SK-N-SH (cell line): ENCODE results near the gene RICTOR. TPM values are rescaled to one million over a fixed set of nuclear protein-coding genes. Genes with fewer than 3 reads are reported as not detected.

Source experiments
- CTCF ChIA-PET: fragments of 300-600, 350-600 bp; formaldehyde crosslinking; extraction: SDS; loops from one replicate; lab custom pipeline; 2021; lab: Yijun Ruan, JAX
- POLR2A ChIA-PET: fragments of 350-600 bp; sonication (Branson Sonifier 250); formaldehyde crosslinking; extraction: SDS; loops from one replicate; lab custom pipeline; 2020; ENCODE audit warnings: antibody characterized with exemption, inconsistent platforms; lab: Yijun Ruan, JAX
- DNase-seq: peaks from one replicate; pipeline ENCODE4 v3.0.0; 2012
- H2AFZ ChIP-seq: fragments of 200-600 bp; sonication (generic); 2 replicates; pipeline ENCODE4 v1.8.1; 2016; ENCODE audit warnings: antibody characterized with exemption, mild to moderate bottlenecking, low read depth
- H3F3A ChIP-seq: fragments of 200-600 bp; sonication (generic); replicated peaks from 2 replicates; pipeline ENCODE3; 2016; ENCODE audit warnings: antibody characterized with exemption, mild to moderate bottlenecking; ENCODE audit not compliant: insufficient read depth
- H3K27ac ChIP-seq, 2 experiments: fragments of 200-500 bp in 1 of 2; fragments of 200-600 bp in 1 of 2; sonication (Bioruptor generic) in 1 of 2; sonication (generic), shearing (Covaris generic) in 1 of 2; 2 replicates each; pipeline versions ENCODE4 v1.5.1 to v1.6.1; 2014 to 2016; ENCODE audit warnings: low read depth in 2 of 2, inconsistent platforms in 1 of 2, low read length in 1 of 2, mild to moderate bottlenecking in 1 of 2, mixed read lengths in 1 of 2
- H3K27me3 ChIP-seq: fragments of 200-600 bp; sonication (generic), shearing (Covaris generic); 2 replicates; pipeline ENCODE4 v1.6.1; 2016; ENCODE audit warnings: mixed run types; ENCODE audit not compliant: insufficient read depth
- H3K36me3 ChIP-seq, 2 experiments: fragments of 200-500 bp in 1 of 2; fragments of 200-600 bp in 1 of 2; sonication (Bioruptor generic) in 1 of 2; sonication (generic) in 1 of 2; replicated peaks in 1 of 2; 2 replicates each; pipeline versions ENCODE3 to v1.5.1; 2014 to 2016; ENCODE audit warnings: low read length in 1 of 2, mild to moderate bottlenecking in 1 of 2; ENCODE audit not compliant: insufficient read depth in 2 of 2, control insufficient read depth in 1 of 2
- H3K4me1 ChIP-seq, 2 experiments: fragments of 200-500 bp in 1 of 2; fragments of 200-600 bp in 1 of 2; sonication (Bioruptor generic) in 1 of 2; sonication (generic), shearing (Covaris generic) in 1 of 2; 2 replicates each; pipeline versions ENCODE4 v1.5.1 to v1.6.1; 2014 to 2016; ENCODE audit warnings: low read depth in 1 of 2, low read length in 1 of 2, mixed run types in 1 of 2; ENCODE audit not compliant: insufficient read depth in 2 of 2, control insufficient read depth in 1 of 2
- H3K4me2 ChIP-seq: fragments of 200-600 bp; sonication (generic), shearing (Covaris generic); 2 replicates; pipeline ENCODE4 v1.6.1; 2017; ENCODE audit warnings: mixed run types
- H3K4me3 ChIP-seq, 2 experiments: fragments of 200-500 bp in 1 of 2; fragments of 200-600 bp in 1 of 2; sonication (Bioruptor generic) in 1 of 2; sonication (generic), shearing (Covaris generic) in 1 of 2; 2 replicates each; pipeline versions ENCODE4 v1.5.1 to v1.8.1; 2014 to 2016; ENCODE audit warnings: low read depth in 2 of 2, inconsistent platforms in 1 of 2, low read length in 1 of 2, mild to moderate bottlenecking in 1 of 2, mixed read lengths in 1 of 2, moderate library complexity in 1 of 2
- H3K79me2 ChIP-seq: fragments of 200-600 bp; sonication (generic); 2 replicates; pipeline ENCODE4 v1.8.1; 2017; ENCODE audit warnings: mild to moderate bottlenecking; ENCODE audit not compliant: insufficient read depth
- H3K9ac ChIP-seq: fragments of 200-600 bp; sonication (generic); 2 replicates; pipeline ENCODE4 v1.6.1; 2017; ENCODE audit warnings: mixed run types
- H3K9me2 ChIP-seq: fragments of 200-600 bp; sonication (generic); 2 replicates; pipeline ENCODE4 v1.6.1; 2017; ENCODE audit warnings: mixed run types
- H3K9me3 ChIP-seq: fragments of 200-600 bp; sonication (generic); 2 replicates; pipeline ENCODE4 v1.6.1; 2017; ENCODE audit warnings: mixed run types, mild to moderate bottlenecking, moderate library complexity
- H4K20me1 ChIP-seq: fragments of 200-600 bp; sonication (generic); 2 replicates; pipeline ENCODE4 v1.6.1; 2017; ENCODE audit warnings: mild to moderate bottlenecking, mixed run types; ENCODE audit not compliant: insufficient read depth
- CHD2 ChIP-seq: fragments of 150-350 bp; IDR thresholded peaks from 2 replicates; pipeline ENCODE4 v1.6.1; 2018; ENCODE audit warnings: low read length; ENCODE audit not compliant: partially characterized antibody
- ELF1 ChIP-seq: IDR thresholded peaks from 2 replicates; pipeline ENCODE4 v1.4.0; 2012
- FOSL2 ChIP-seq: IDR thresholded peaks from 2 replicates; pipeline ENCODE4 v1.4.0; 2012; ENCODE audit warnings: low read depth, mild to moderate bottlenecking, moderate library complexity, borderline replicate concordance
- FOXJ3 ChIP-seq: sonication (generic); formaldehyde crosslinking; IDR thresholded peaks from 2 replicates; pipeline ENCODE4 v1.5.1; 2020; ENCODE audit warnings: mild to moderate bottlenecking, missing genetic modification reagents
- MXI1 ChIP-seq: IDR thresholded peaks from 2 replicates; pipeline ENCODE4 v1.6.1; 2012; ENCODE audit warnings: mild to moderate bottlenecking, low read depth, low read length, improper control_type of control experiment
- NFIC ChIP-seq: IDR thresholded peaks from 2 replicates; pipeline ENCODE4 v1.4.0; 2012; ENCODE audit warnings: borderline replicate concordance
- POLR2AphosphoS5 ChIP-seq: IDR thresholded peaks from 2 replicates; pipeline ENCODE4 v1.6.1; 2012; ENCODE audit warnings: low read depth, low read length
- RCOR1 ChIP-seq: fragments of 150-350 bp; IDR thresholded peaks from 2 replicates; pipeline ENCODE4 v1.6.1; 2017; ENCODE audit warnings: antibody characterized with exemption, low read length
- RFX5 ChIP-seq: IDR thresholded peaks from 2 replicates; pipeline ENCODE4 v1.6.1; 2012; ENCODE audit warnings: mild to moderate bottlenecking, improper control_type of control experiment, low read length
- RXRA ChIP-seq: IDR thresholded peaks from 2 replicates; pipeline ENCODE4 v1.4.0; 2012; ENCODE audit warnings: low read depth, mild to moderate bottlenecking, borderline replicate concordance
- SIN3A ChIP-seq: IDR thresholded peaks from 2 replicates; pipeline ENCODE4 v1.6.1; 2012; ENCODE audit warnings: low read depth, mild to moderate bottlenecking, low read length, moderate library complexity, borderline replicate concordance
- TCF12 ChIP-seq: IDR thresholded peaks from 2 replicates; pipeline ENCODE4 v1.4.0; 2012
- WGBS: methylation state at CpG from one replicate; pipeline ENCODE4 v1.1.6; 2017; ENCODE audit warnings: low lambda C conversion rate; 5-methylcytosine and 5-hydroxymethylcytosine counted together
- polyA plus RNA-seq, 3 experiments: library from polyadenylated mRNA; depleted of rRNA; stranded (reverse); fragments of >200 nt; gene quantifications; 2 replicates each; pipeline ENCODE4 v1.2.3, GENCODE V29; 2012
- TF ChIP-seq, protein P1 (sequence below): IDR thresholded peaks from 2 replicates; pipeline ENCODE4 v1.4.0; 2012; ENCODE audit warnings: low read depth, borderline replicate concordance
- TF ChIP-seq, protein P2 (sequence below): IDR thresholded peaks from 2 replicates; pipeline ENCODE4; 2012

The RICTOR gene
- polyA plus RNA-seq, 1 of the 3 experiments (the other 2 are of a cell fraction): 1.6 TPM

DNA sequence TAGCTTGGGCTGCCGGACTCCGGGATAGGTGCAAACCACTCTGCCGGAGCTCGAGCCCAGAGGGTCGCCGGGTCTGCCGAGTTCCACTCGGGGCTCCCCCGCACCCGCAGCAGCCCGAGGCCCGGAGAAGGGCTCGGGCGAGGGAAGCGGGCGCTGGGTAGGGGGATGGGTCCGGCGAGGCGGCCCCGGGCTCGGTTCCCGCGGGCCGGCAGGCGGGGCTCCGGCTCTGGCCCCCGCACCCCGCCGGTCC lies 507 bp downstream of the RICTOR start:
- CTCF ChIA-PET: interaction anchor here (1.2 kb wide), 1 partner anchor 632 kb away, joined by 3 read pairs; no protein-coding TSS in a partner anchor
- POLR2A ChIA-PET: no interaction called here
- H3K27ac ChIP-seq: peak overlapping the region; percentile 92 to 94
- H3K9me2 ChIP-seq: no peaks in the 10 kb centered on the region; the same call in 1 of the 2 replicates
- peaks cover 18% of the 10 kb centered on the region for H3F3A ChIP-seq
- H3K4me1 ChIP-seq: peaks cover 0 to 12% of the 10 kb centered on the region in 2 experiments; a peak in 2 of 4 replicates
- no peak for TF ChIP-seq SIN3A
- H3K9ac ChIP-seq: peak overlapping the region; percentile 95; the same call in 1 of the 2 replicates
- peak overlapping the region; percentile 90 for H3K4me2 ChIP-seq
- no peaks in the 10 kb centered on the region for H3K9me3 ChIP-seq
- peaks cover 2 to 10% of the 10 kb centered on the region in 2 experiments for H3K36me3 ChIP-seq
- H4K20me1 ChIP-seq: peaks cover 13% of the 10 kb centered on the region; the same call in 1 of the 2 replicates
- no peaks in the 10 kb centered on the region for H3K27me3 ChIP-seq
- peaks cover 53% of the 10 kb centered on the region for H3K79me2 ChIP-seq
- H3K4me3 ChIP-seq: peak overlapping the region; percentile 84 to 94
- DNase-seq: no peak
- peak overlapping the region; percentile 50; the same call in 1 of the 2 replicates for H2AFZ ChIP-seq
- WGBS: no CpG with 5 or more reads among the region's 29 CpGs

DNA sequence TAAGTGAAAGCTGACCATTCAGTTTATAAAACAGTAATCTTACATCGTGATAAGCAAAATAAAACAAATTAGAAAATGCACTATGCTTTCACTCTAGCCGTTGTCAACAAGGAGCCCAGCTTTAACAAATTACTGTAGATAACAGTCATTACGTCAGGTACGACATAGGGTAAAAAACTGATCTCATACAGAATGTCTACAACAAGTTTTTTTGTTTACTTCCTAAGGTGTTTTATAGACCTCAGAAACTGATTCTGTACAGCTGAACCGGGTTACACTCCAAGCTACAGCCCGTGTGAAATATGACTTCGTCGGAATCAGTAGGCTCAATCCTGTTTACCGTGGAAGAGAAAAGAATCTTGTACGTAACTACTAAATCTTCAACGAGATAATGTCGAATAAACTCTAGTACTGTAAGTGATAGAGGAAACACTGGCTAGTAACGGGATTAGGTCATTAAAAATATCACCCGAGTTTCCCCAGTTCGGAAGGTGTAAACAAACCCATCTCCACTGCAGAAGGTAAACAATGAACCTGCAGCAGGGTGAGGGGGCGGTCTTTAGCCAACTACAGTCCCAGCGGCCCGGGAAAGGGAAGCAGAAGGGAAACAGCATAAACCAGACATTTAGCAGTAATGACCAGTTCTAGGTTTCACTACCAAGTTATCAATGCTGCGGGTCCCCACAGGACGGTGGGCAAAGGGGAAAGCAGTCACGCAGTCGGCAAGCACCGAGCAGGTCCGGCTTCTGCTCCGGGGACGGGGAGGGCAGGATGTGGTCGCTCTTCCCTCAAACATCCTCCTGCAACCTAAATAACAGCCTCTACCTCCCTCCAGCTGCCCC lies 1.1 kb downstream of the RICTOR start:
- Histone ChIP-seq H3K9ac (peak overlapping the region; percentile 95; the same call in 1 of the 2 replicates), H3K4me3 (peak overlapping the region; percentile 84 to 94), H3K27me3 (no peaks in the 10 kb centered on the region), H3F3A (peaks cover 17% of the 10 kb centered on the region), H3K27ac (peak overlapping the region; percentile 92 to 94), H3K79me2 (peaks cover 58% of the 10 kb centered on the region), H3K4me2 (peak overlapping the region; percentile 90), H3K9me3 (no peaks in the 10 kb centered on the region), H4K20me1 (peaks cover 13% of the 10 kb centered on the region; the same call in 1 of the 2 replicates), H3K36me3 (peaks cover 7 to 13% of the 10 kb centered on the region in 2 experiments), H3K4me1 (peaks cover 0 to 12% of the 10 kb centered on the region in 2 experiments; a peak in 2 of 4 replicates), H2AFZ (peak overlapping the region; percentile 50; the same call in 1 of the 2 replicates), H3K9me2 (no peaks in the 10 kb centered on the region; the same call in 1 of the 2 replicates)
- DNase-seq: peak; percentile 68
- POLR2A ChIA-PET: no interaction called here
- no peak for TF ChIP-seq RCOR1
- 0 out of 2 replicates have a peak, but pooled peaks have one; percentile 42 for TF ChIP-seq MXI1
- TF ChIP-seq, protein P1, sequence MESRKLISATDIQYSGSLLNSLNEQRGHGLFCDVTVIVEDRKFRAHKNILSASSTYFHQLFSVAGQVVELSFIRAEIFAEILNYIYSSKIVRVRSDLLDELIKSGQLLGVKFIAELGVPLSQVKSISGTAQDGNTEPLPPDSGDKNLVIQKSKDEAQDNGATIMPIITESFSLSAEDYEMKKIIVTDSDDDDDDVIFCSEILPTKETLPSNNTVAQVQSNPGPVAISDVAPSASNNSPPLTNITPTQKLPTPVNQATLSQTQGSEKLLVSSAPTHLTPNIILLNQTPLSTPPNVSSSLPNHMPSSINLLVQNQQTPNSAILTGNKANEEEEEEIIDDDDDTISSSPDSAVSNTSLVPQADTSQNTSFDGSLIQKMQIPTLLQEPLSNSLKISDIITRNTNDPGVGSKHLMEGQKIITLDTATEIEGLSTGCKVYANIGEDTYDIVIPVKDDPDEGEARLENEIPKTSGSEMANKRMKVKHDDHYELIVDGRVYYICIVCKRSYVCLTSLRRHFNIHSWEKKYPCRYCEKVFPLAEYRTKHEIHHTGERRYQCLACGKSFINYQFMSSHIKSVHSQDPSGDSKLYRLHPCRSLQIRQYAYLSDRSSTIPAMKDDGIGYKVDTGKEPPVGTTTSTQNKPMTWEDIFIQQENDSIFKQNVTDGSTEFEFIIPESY: no peak
- no peak for TF ChIP-seq RXRA
- no peak for TF ChIP-seq RFX5
- 11% methylated on average over 27 of the region's 27 CpGs for WGBS
- CTCF ChIA-PET: interaction anchor here (0.7 to 1.3 kb wide), 6 partner anchors 8 to 872 kb away, joined by 3 to 6 read pairs (median 3); no protein-coding TSS in a partner anchor

DNA sequence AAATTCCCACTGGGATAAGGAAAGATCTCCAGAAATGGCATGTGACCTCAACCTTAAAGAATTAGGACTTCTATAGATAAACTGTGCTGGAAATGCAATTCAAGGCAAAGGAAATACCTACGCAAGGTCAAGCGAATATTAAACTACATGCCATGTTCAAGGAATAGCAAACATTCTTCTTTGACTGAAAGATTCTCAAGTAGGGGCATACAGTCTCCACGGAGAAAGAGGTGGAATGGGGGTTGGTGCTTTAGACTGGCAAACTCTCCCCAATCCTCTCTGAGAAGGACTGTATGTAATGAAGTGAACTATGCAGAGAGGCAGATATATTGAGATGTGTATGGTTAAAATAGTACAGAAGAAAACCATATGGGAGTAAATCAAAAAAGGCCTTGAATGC lies 6.1 kb downstream of the RICTOR start:
- Histone ChIP-seq H3K4me1 (peaks cover 0 to 7% of the 10 kb centered on the region in 2 experiments; a peak in 2 of 4 replicates), H3K4me3 (no peak overlapping the region), H3F3A (no peaks in the 10 kb centered on the region), H3K27me3 (no peaks in the 10 kb centered on the region), H3K9me3 (no peaks in the 10 kb centered on the region)
- TF ChIP-seq ELF1 (no peak), FOXJ3 (CRISPR knock-in tag) (no peak), SIN3A (no peak), TCF12 (no peak), FOSL2 (no peak), NFIC (no peak), CHD2 (no peak), RCOR1 (no peak), POLR2AphosphoS5 (no peak)
- TF ChIP-seq, protein P1: no peak
- TF ChIP-seq, protein P2, sequence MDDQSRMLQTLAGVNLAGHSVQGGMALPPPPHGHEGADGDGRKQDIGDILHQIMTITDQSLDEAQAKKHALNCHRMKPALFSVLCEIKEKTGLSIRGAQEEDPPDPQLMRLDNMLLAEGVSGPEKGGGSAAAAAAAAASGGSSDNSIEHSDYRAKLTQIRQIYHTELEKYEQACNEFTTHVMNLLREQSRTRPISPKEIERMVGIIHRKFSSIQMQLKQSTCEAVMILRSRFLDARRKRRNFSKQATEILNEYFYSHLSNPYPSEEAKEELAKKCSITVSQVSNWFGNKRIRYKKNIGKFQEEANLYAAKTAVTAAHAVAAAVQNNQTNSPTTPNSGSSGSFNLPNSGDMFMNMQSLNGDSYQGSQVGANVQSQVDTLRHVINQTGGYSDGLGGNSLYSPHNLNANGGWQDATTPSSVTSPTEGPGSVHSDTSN: no peak
- TF ChIP-seq, all 33 proteins: peak for 0
- Histone ChIP-seq H3K79me2 (peaks cover 92% of the 10 kb centered on the region), H4K20me1 (peaks cover 16% of the 10 kb centered on the region; the same call in 1 of the 2 replicates), H2AFZ (no peak overlapping the region), H3K36me3 (peaks cover 15 to 20% of the 10 kb centered on the region in 2 experiments), H3K9me2 (no peaks in the 10 kb centered on the region), H3K9ac (no peak overlapping the region), H3K4me2 (no peak overlapping the region), H3K27ac (no peak overlapping the region)
- DNase-seq: no peak
- WGBS: 96% methylated on average over 3 of the region's 3 CpGs
- ChIA-PET POLR2A (no interaction called here), CTCF (interaction anchor here (0.9 to 1.2 kb wide), 2 partner anchors 57 to 84 kb away, joined by 3 to 5 read pairs; no protein-coding TSS in a partner anchor)
